DMS53 treated with DMSO at 0.1 percent for 48 hours (cell line): ENCODE measurements around the gene DIS3L2.
"Not testable (repeated sequence)": the region's sequence is repeated elsewhere in the genome, so short reads cannot be mapped to it uniquely, and the experiment has no call there.

ENCODE experiments used
- DNase-seq: peaks from one replicate; lab custom pipeline; 2025; ENCODE audit not compliant: unreplicated experiment; lab: John Stamatoyannopoulos, UW

Gene DIS3L2

DNA sequence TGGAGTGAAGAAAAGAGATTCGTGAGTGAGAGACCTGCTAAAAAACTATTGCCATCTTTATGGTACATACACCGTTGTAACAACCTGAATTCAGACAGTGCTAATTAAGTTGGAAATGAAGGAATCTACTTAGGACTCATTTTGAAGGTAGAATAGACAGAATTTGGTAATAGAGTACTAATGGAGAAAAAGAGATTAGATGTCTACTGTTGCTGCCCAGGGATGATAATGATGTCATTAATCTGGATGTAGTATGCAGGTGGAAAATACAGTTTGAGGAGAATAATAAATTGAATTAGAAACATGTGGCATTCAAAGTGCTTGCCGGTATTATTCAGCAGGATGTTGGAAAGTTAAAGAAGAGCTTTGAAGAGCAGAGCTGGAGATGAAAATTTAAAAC, 44.7 kb downstream of the DIS3L2 start:
- DNase-seq: no peak

DNA sequence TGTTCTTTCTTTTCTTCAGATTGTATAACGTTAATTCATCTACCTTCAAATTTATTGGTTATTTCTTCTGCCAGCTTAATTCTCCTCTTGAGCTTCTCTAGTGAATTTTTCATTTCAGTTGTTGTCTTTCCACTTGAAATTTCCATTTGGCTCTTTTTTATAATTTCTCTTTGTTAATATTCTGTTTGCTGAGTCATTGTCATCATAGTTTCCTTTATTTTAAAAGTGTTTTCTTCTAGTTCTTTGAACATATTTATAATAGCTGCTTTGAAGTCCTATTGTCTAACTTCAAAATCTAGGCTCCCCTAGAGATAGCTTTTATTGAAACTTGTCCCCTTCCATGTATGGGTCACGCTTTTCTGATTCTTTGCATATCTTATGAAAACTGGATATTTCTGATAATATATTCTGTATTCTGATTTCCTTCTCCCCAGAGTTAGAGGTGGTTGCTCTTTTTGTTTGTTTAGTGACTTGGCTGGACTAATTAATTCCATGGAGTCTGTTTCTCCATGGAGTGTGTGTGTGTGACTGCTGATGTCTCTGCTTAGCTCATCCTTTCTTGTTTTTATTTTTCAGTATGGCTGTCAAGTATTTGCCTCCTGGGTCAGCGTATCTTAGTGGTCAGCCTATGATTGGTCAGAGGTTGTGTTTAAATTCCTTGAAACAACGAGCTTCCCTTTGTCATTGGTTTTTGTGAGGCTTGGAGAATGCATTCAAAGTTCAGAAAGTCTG, 47.6 kb downstream of the DIS3L2 start:
- DNase-seq: no peak

DNA sequence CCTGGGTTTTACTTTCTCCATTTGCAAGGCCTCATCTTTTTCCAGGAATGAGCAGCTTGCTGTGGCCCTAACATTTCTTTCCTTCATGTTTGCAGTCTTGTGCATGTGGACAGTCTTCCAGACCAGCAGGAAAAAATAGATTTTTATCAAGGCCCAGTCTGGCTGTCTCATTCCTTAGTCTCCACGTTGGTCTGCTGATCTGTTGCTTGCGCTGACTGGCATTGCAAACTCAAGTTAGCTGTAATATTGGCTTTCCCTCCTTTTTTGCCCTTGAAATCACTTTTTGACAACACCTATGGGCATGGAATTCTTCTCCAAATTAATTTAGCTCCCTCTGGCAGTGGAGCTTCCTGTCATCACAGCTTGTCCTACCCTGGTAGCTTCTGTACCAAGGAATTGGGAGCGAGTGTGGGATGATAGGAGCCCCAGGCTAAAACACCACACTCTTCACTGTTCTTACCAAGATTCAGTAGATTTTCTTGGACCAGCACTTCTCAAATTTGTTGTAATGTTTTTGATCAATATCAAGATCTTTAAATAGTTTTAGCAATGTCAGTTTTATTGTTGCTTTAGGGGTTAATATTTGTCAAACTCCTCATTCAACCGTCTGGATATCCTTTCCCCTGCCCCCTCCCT, 48.2 kb downstream of the DIS3L2 start:
- no peak for DNase-seq

DNA sequence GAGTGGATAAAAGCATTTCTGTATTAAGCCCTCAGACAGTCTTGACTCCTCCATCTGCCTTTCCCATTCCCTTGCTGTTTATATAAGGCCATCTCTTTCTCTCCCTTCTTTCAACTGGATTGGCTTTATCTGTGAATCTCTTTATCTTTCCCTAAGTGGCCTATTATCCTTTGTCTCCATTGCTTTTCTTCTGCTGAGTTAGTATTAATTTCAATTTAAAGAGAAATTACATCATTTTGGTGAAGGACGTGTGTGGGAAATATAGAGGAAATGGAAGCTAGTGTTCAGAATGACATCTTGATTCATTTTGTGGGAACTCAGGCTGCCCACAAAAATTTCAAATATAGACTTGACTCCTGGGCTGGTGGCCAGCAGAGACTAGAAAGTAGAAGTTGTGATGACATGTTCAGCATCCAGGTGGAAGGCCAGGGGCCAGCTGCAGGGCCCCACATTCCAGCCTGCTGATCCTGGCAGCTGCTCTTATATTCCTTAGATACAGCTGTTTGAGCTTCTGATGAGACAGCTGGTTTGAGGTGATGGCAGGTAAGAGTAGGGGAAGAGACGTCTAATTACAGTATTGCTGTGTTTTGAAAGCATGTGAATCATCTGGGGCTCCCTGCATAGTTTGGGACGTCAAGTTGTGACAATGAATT, 52.3 kb downstream of the DIS3L2 start:
- DNase-seq: no peak

DNA sequence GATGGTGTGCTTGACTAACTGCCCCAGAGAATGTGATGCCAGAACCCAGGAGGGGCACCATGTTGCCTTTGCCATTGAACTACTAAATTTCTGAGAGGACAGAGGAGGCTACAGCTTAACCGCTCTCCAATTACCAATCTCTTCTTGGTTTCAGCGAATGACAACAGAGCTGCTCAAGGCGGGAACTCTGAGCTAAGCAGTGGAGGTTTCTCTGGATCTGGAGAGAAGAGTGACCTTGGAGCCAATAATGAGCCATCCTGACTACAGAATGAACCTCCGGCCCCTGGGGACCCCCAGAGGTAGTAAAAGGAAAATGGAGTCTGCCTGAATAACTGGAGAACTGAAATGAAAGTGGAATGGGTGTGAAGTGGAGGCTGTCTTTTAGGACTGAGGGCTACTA, 53.2 kb downstream of the DIS3L2 start:
- no peak for DNase-seq

DNA sequence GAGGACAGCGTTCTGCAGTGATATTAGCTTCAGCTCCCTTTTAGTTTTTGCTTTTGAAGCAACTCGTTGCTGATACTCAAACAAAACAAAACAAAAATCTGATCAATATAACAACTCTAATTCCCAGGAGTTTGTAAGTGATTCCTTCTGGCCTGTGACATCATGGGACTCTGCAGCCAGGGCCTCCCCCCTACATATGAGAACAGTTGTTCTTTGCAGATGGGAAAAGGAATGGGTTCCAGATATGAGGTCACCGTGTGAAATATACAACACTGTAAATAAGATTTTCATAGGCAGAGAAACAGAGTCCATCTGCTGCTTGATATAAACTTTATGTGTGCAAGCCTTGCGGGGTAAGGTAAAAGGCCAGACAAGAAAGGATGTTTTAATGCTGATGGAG, 56.7 kb downstream of the DIS3L2 start:
- DNase-seq: no peak

DNA sequence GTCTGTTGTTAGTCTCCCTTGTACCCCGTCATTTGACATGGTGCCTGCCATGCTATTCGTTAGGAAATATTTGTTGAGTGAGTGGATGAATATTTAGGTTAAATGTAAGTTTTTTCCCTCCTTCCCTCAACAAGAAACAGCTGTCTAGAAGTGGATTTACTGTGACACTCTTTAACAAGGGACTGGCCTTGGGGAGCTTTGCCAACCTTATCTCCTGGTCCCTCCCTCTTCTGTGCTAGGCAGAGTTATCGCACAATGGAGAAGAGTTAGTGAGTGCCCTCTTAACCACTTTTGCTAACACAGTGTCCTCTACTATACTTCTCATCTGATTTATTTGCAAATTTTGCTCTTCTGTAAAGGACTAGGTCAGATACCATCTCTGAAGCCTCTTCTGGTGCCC, 61.2 kb downstream of the DIS3L2 start:
- no peak for DNase-seq

DNA sequence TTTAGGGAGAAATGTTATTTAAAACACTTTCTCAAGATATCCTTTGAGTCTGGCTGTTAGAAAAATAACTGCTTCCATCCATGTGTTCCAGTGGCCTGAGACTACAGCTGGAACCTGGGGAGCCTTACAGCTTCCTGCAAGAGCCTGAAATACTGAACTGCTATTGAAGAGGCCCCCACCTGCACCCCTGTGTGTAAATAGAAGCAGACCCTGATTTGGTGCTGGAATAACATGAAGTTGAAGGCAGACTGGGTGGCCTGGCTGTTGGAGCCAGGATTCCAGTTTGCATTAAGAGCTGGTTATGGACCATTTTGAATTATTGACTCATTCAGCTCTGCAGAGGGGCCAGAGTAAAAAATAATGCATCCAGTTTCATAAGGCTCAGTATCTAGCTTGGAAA, 61.9 kb downstream of the DIS3L2 start:
- no peak for DNase-seq

DNA sequence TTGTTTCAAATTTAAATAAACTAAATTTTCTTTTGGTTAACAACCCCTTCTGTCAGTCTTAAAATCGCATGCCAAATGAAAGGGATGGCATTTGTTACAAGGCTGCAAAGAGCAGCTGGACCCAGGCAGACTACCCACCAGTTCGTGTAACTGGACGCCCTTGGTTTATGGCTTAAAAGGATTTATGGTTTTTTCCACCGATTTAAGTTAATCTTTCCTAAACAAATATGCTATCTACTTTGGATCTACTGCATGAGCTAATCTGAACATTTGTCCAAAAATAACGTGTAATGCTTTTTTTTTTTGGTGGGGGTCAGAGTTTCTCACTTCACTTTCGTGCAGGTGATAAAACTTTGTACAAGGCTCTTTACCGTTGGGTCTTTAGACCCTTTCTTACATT, 62.9 kb downstream of the DIS3L2 start:
- no peak for DNase-seq

DNA sequence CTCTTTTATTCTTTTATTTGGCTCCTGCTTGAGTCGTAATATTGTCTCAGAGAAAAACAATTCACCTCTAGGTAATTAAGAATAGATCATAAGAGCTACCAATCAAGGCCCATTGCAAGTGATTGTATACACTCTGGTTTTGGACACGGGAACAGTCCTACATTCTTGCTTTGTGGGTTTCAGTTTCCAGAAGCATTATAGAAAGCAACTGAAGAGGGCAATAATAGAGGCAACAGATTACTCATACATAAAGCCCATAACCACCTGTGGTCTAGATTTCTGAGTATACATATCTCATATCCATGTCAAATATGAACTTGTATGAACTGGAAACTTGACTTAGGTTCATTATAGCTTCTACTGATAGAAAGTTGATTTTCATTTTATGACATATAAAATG, 65.4 kb downstream of the DIS3L2 start:
- DNase-seq: no peak

DNA sequence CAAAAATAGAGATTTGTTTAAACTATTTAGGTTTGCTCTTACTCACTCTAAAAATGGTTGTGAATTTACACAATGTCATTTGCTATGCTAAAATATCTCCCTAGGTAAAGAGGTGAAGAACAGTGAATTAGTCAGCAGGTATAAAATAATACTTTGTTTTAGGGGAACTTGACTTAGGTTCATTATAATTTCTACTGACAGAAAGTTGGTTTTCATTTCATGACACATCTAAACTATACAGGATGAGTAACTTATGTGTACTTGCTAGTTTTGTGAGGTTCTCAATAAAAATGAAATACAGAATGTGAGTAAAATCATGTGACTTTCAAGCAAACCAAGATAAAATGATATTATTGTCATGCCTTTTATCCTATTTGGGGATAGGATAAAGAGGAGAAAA, 66.0 kb downstream of the DIS3L2 start:
- no peak for DNase-seq

DNA sequence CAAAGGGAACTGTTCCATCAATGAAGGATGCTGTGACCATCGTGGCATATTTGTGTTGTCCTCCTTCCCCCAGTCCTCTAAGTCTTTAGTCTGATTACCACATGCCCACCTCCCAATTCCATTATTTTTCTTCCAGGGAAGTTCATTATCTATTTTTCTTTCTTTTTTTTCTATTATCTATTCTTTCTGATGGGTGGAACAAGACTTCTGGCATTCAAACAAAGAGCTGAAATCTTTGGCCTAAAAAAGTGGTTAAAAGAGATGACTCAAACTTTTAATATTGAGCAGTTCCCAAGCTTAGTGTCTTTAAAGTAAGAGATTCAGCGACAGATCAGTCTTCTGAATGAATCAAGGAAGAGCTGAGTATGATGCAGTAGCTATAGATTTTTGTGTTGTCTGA, 66.6 kb downstream of the DIS3L2 start:
- DNase-seq: no peak

DNA sequence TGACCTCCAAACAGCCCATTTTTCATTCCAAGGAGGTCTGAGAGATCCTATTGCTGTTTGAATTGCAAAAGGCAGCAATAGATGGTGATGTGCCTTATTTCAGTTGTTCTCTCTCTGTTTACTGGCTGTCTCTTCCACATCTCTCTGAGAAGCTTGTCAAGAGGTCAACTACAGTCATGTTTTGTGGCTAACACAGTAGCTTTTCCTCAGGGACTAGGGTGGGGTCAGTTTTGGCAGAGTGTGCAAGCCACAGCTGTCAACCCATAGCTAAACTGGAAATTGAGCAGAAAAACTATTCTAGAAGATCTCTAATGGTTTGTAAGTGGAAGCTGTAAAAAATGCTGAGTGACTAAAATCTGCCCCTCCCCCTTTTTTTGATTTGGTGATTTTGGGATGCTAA, 67.1 kb downstream of the DIS3L2 start:
- DNase-seq: no peak

DNA sequence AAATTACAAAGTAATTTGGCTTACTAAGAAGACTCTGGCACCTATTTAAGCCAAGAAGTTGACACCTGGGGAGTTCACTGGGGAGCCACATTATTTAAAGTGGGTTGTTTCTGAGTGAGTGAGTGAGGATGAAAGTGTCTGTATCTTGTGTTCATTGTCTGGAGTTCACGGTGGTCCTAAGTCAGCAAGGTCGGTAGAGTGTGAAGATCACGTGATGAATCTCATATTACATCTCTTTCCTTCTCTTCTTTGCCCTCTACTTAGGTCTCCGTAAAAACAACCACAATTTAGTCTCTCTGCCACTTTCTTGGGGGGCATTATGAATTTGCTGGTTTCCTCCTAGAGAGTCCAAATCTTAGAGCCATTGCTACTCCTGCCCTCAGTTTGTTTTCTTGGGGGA, 67.8 kb downstream of the DIS3L2 start:
- no peak for DNase-seq

DNA sequence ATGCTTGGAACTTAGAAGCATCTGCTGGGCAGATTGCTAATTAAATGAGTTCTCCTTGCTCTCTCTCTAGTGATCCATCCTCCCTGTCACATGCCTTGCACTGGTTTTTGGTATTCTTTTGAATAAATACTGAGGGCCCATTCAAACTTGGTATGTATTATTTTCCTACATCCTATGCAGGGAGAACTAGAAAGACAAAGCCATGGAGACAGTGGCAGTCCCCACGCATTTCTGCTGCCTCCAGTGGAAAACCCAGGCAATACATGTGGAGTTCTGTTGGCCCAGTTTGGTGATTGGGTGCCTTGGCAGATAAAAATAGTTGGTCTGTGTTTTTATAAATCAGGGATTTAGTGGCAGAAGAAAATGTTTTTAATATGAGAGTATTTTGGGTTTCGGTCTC, 68.7 kb downstream of the DIS3L2 start:
- DNase-seq: no peak

DNA sequence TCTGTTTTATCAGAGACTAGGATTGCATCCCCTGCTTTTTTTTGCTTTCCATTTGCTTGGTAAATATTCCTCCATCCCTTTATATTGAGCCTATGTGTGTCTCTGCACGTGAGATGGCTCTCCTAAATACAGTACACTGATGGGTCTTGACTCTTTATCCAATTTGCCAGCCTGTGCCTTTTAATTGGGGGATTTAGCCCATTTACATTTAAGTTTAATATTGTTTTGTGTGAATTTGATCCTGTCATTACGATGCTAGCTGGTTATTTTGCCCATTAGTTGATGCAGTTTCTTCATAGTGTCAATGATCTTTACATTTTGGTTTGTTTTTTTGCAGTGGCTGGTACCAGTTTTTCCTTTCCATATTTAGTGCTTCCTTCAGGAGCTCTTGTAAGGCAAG, 73.8 kb downstream of the DIS3L2 start:
- DNase-seq: not testable (repeated sequence)

DNA sequence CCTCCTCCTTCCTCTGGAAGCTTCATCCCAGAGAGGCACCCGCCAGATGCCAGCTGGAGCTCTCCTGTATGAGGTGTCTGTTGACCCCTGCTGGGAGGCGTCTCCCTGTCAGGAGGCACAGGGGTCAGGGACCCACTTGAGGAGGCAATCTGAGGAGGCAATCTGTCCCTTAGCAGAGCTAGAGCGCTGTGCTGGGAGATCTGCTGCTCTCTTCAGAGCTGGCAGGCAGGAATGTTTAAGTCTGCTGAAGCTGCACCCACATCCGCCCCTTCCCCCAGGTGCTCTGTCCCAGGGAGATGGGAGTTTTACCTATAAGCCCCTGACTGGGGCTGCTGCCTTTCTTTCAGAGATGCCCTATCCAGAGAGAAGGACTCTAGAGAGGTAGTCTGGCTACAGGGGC, 75.4 kb downstream of the DIS3L2 start:
- not testable (repeated sequence) for DNase-seq

DNA sequence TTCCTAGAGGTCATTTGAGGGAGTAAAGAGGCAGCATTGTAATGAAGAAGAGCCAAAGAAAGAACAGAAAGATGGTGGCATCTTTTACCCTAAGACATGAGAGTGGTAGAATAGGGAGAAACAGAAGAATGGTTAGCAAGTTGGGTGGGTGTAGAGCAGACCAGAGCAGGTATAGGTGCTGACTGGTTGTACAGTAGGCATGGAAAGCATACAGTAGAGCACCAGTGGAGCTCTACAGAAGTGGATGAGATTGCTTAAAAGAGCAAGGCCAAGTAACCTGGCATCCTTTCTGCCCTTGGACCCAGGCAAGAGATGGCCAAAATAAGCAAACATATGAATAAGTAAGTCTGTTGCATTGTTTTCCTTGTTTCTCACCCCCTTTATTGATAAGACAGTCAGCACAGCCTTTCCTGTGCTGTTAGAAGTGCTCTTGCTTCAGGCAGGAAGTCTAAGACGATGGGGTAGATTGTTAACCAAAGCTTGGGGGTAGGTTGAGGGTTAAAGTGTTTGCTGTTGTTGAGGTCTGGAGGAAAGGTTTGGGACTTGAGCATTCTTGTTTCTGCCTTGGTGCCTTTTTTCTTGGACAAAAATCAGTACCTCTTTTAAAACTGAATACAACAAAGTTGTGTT, 76.9 kb downstream of the DIS3L2 start:
- DNase-seq: no peak

DNA sequence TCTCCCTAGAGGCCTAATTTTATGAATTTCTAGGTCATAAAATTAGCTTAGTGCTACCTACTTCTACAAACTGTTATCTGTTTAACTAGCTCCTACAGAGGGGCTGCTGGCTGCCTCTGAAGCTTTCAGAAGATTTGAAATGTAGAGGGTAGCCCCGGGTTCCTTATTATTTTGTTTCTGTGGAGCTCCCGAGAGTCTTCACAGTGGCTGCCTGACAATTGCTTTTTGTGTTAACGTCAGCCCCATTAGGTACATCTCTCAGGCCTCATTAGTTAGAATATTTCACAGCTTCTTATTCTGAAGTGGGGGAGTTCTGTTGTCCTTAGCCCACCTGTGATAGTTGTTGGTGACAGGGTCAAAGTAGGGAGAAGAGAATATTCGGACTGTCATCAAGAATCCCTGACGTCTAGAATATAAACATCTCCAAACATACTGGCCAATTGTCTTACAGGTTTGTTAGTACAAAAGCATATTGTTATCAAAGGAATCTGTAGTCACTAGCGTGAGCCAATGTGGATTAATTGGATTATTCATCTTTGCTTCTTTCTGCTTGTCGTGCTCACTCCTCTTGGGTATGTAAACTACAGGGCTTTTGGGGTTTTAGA, 77.5 kb downstream of the DIS3L2 start:
- DNase-seq: no peak

DNA sequence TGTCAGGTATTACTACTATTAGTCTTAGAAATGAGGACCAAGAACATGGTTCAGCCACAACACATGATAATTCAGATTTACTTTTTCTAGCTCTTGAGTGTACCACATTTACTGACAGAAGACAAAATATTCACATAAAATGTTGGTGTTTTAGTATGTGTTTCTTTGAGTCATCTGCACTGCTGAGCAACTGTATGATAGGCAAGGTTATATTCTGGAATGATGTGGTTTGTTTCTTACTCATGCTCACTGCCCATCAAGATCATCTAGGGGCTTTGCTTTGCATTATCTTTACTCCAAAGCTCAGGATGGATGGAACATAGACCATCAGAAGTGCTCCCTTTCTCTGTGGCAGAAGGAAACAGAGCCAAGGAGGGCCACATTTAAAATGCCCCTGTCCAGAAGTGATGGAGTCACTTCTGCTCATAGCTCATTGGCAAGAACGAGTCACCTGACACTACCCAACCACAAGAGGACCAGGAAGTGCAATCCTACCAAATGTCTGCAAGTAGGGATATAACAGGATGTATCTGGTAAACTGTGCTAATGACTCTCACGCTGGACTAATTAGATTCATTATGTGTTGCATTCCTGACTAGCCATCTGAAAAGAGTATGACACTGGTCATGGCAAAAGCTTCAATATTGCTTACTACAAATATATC, 81.5 kb downstream of the DIS3L2 start:
- DNase-seq: no peak

DNA sequence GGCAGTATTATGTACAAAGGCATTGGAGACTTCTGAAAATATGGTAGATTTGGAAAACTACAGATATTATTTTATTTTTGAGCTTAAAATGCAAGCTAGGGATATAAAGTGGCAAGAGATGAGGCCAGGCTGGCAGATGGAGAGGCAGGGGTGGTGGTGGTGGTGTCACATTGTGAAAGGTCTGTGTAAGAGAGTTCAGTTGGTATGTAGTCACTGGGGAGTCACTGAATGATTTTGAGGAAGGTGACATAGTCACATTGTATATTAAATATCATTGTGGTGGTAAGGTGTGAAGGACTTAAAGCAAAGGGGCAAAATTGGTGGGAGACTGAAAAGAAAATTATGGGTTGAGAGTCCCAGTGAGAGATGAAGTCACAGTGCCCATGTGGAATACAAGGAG, 82.5 kb downstream of the DIS3L2 start:
- DNase-seq: no peak
